NCI-H774 (cell line): ENCODE measurements around the gene ABCB4.

ENCODE experiments used
- DNase-seq: peaks from one replicate; lab custom pipeline; 2025; lab: John Stamatoyannopoulos, UW

Gene ABCB4

DNA sequence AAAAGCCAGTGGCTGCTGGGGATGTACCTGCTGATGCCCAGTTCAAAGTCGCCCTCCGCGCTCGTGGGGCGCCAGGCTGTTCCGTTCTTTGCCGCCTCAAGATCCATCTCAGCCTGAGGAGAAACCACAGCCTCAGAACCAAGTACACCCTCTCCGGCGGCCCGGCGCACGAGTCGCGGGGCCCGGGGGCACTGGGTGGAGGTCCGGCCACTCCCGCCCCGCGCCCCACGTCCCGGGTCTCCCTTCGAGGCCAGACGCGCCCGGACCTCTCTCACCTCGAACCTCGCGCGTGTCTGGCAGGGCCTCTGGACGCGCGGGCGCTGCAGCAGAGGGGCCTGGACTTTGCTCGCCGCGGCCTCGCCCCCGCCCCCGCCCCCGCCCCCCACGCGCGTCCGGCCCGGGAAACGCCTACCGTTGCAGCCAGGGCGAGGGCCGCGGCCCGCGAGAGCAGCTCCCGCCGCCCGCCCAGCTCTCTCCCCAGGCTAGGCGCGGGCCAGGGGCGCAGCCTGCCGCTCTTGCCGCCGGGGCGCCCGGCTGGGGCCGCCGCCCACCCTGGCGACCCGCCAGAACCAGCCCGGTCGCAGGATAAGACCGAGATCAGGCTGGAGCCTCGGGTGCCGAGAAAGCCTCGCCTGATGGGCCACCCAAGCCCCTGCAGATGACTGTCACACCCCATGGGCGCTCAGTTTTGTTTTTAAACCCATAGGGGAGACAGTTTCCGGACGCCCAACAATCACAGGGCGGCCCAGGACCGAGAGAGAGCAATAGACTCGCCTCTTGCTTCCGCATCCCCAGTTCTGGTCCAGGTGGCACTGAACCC is at the start of gene ABCB4:
Gene ABCB4 (minus strand): TSS at position 322 of the 820 bp plus-strand sequence. CDS start 215 bp downstream, at position 107.
- DNase-seq = no peak

- no peak for DNase-seq
Measured at GRCh38 chr7:87518735-87519134, 43.3 kb upstream of the ABCB4 start.

DNA sequence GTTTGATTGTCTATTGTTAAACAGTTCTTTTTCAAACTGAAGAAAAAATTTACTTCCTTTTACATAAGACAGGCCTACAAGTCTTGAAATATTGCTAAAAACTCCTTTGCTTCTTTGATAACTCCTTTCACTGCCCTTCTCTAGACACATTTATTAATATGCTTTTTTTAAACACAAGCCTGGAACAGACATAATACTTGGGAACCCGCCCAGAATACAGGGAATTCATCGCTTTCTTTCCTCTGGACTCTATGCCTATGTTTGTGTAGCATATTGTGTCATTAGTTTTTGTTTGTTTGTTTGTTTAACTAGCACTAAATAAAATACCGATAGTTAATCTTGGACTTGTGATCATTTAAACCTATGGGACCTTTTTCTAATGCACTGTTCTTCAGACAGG is 42.4 kb upstream of the ABCB4 start:
- DNase-seq = no peak

DNA sequence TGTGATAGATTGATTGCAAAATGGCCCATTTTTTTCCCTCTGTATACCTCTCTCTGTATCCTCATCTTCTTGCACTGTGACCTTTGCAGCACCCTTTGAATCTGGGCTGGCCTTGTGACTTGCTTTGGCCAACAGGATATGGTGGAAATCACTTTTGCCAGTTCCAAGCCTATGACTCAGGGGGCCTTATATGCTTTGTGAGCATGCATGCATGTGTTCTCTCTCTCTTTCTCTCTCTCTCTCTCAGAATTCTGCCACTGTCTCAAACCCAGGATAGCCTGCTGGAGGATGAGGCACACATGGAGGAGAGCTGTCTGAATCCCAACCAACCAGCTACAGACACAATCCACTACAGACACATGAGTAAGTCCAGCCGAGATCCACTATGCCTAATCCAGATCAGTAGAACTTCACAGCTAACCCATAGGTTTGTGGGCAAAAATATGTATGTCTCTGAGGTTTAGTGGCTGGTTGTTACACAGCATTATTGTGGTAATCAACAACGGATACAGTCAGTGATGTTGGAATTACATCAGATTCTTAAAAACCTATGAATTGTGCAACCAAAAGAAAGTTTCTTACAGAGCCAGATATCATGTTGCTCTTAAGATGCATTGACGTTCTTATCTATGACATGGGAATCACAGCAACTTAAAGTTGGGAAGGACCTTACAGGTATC is 41.8 kb upstream of the ABCB4 start:
- no peak for DNase-seq

DNA sequence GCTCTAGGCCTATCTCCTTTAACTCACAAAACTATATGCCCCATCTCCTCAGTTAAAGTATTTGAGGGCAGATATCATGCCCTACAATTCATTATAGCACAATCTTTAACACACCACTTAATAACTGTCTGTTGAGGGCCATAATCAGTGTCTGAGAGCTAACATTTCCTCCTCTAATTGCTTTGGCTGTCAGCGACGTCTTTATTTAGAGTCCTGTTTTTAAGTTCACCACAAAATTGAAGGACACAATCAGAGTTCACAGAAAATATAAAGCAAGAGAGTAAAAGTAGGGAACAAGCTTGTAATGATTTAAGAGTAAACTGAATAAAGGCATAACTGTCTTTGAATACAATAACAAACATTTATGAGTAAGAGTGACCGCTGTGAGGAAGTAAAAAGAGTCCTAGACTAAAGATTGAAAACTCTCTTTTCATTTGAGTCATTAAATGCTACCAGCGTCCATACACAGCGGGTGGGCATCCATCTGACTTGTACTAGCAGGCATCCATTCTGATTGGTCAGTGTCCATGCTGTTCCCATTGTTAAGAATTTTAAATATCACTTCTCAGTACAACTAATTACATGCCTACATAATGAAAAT is 38.4 kb upstream of the ABCB4 start:
- DNase-seq = no peak

DNA sequence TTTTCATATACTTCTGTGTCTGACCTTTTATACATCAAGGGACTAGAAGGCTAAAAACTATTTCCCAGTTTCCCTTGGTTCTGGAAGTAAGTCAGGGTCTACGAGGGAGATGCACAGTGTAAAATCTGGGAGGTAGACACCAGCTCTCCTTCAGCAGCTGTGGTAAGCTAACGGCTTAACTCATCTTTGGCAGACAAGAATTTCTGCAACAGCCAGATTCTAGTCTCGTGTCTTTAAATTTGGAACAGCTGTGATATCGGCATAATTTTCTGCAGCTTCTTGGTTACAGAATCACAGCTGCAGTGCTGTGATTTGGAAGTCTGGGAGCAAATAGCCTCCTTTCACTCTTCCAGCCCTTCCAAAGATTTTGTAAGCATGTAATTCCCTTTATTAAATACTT is 37.4 kb upstream of the ABCB4 start:
- DNase-seq = no peak

- no peak for DNase-seq
Measured at GRCh38 chr7:87511510-87511909, 36.0 kb upstream of the ABCB4 start.

DNA sequence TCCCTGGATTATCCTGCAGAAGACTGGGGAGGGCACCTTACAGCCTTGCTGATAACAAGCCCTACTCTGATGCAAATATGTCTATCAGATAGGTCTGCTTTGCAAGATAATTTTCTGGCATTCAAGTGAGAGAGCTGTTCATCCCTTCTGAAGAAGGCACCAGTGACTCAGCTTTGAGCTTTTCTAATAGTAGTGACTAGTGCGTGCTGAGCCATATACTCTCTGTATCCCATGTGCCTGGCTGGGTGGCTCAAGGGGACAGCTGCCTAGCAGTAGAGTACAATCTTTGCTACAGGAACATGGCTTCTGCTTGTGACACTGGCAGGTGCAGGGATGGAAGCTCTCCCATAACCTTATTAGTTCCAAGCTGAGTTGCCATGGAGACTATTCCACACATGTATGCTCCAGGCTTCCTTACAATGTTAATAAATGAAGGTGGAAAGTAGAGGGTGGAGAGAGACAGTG is 35.0 kb upstream of the ABCB4 start:
- DNase-seq = peak; percentile 32

DNA sequence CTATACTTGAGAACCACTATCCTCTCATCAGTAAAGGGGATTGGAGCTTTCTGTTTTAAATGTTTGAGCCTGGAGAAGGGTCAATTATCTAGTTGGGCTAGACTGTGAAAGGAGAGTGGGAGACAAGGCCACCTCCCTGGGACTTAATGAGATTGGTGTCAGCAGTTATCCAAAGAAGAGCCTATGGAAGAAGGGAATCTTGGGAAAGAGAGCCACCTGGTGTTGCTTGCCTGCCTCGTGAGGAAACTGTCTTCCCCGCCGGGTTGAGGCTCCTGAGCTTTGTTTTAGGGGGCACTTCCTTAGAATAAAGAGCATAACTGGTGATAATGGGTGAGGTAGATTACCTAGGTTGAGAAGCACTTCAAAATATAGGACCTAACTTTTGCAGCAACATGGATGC is 32.0 kb upstream of the ABCB4 start:
- no peak for DNase-seq

DNA sequence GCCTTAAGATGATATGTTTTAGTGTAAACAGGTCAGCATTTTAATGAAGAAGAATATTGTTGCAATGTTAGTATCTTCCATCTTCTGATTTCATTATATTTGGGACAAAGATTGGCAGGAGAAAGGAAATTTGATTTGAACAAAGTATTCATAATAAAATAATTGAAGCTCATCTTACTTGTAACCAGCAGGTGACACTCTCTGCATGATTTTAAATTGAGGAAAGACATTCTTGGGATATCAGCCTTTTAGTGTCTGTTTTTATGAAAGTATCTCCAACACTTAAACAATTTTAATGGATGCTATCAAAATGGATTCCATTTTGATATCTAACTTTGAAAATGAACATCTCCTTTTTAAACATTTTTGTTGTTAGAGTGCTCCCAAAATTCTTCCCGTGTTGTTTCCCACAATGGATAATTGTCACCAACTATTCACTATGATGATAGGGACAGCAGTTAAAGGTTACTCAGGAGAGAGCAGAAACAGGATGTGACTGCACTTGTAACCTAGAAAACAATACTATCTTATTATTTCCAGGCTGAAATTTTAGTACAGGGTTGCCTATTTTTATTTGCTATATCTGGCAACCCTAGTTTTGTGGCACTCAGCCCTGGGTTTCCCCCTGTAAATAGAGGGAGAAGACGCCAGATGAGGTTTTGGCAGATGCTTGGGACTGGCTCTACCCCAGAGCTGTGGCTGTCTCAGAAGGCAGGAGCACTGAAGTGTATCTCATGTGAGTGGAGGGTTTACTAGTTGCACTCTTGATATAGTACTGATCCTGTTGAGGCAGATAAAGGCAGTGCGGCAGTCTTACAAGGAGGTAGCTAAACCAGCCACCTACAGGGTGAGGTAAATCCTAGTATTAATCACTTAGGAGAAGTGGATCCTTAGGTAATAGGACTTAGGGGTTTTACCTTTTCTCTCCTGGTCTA is 31.0 kb upstream of the ABCB4 start:
- DNase-seq = no peak

DNA sequence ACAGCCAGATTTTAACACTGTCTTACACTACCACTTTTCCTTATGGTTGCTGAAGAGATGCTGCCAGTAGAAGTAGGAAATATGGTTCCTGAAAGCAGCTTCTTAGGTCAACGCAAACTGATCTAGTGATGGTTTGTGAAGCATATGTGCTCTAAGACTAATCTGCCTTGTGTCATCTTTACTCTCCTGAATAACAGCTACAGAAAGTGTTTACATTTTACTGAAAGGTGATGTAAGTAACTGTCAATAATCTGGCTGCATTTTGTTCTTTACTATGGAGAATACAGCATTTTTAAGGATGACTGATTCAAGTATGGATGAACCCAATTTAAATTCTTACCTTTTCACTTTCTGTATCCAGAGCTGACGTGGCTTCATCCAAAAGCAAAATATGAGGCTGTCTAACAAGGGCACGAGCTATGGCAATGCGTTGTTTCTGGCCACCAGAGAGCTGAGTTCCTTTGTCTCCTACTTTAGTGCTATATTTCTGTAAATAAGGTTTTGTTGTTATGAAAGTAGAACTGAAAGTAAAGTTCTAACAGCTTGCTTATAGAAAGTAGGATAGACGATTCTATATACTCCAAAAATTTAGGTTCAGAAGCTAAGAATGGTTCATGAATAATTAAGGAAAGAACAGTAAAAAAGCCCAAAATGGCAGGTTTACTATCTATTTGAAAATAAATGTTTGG is 30.2 kb upstream of the ABCB4 start:
- no peak for DNase-seq

DNA sequence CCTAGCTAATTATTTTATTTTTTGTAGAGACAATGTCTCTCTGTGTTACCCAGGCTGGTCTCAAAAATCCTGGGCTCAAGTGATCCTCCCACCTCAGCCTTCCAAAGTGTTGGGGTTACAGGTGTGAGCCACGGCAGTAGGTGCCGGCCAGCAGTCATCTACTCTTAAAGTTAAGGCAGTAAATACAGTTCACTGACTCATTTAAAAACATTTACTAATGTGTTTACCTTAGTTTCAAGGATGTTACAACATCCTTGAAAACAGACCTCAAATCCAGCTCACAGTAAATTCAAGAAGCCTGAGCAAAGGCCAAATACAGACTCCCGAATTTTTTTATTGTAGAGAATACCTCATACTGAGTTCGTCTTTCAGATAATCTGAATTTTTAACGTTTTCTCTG is 29.6 kb upstream of the ABCB4 start:
- DNase-seq = no peak

GRCh38 chr7:87499494-87499893 is 24.0 kb upstream of the ABCB4 start:
- no peak for DNase-seq

GRCh38 chr7:87498893-87499292 is 23.4 kb upstream of the ABCB4 start:
- DNase-seq = no peak

DNA sequence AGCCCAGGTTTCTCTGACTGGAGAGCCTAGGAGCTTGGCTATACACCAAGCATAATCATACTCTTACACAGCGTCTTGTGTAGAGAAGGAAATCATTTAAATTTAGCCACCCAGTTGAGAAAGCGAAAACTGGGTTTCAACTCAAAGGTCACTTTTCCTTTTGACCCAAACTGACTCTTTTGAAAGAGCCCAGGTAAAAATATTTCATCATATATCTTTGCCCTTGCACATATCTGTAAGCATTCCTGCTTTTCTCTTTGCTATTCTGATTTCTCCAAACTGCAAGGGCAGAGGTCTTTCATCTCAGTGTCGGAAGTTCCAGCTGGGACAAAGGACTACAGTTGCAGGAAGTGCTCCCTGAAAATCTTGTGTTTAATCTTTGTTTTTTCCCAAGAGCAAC is 22.0 kb upstream of the ABCB4 start:
- no peak for DNase-seq

- no peak for DNase-seq
Measured at GRCh38 chr7:87495366-87495765, 19.9 kb upstream of the ABCB4 start.

DNA sequence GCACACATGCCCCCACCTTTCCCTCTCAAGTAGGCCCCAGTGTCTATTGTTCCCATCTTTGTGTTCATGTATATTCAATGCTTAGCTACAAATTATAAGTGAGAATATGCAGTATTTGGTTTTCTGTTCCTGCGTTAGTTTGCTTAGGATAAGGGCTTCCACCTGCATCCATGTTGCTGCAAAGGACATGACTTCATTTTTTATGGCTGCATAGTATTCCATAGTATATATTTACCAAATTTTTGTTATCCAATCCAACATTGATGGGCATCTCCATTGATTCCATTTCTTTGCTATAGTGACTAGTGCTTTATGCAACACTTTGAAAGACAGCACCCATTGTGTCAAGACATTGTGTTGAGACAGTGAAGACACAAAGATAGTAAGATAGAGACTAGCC is 19.0 kb upstream of the ABCB4 start:
- no peak for DNase-seq

DNA sequence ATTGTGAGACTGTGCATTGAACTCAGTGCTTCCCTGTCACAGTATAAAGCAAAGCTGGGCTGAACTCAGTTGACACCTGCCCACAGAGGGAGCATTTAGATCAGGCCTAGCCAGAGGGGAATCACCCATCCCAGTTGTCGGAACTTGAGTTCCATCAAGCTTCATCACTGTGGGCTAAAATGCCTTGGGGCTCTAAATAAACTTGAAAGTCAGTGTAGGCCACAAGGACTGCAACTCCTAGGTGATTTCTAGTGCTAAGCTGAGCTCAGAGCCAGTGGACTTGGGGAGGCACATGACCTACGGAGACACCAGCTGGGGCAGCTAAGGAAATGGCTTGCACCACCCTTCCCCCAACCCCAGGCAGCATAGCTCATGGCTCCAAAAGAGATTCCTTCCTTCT is 7.7 kb upstream of the ABCB4 start:
- no peak for DNase-seq

DNA sequence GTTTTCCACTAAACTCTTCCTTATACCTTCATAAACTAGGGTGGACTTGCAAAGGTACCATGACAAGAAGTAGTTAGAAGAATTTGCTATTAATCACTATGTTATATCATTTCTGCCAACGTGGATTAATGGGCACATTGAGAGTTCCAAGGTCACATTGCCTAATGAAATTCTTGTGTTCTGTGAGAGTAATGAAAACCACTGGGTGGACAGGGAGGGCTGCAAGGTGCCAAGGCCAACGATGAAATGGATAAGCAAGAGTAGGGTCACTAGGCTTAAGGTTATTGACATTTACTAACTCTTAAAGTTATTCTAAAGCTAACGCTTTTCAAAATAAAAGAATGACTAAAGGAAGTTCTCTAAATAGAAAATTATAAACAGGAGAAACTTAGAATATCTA is 6.6 kb upstream of the ABCB4 start:
- DNase-seq = no peak

- DNase-seq = no peak
Measured at GRCh38 chr7:87480386-87480785, 4.9 kb upstream of the ABCB4 start.

DNA sequence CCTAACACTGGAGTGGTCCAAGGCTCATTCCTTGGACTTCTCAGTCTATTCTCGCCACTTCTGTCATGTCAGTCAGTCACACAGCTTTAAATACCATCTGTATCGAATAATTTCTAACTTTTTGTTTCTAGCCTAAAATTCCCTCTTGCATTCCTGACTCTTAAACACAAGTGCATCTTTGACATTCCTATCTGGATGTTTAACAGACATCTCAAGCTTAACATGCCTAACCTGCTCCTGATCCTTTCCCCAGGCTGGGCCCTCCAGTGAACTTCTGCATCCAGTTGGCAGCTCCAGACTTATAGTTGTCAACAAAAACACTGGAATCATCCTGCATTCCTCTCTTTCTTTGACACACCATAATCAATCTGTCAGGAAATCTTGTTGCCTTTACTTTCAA is 4.5 kb upstream of the ABCB4 start:
- DNase-seq = no peak
